ENCODE results near the gene DHX35. TPM values are rescaled to one million over a fixed set of nuclear protein-coding genes. Genes with fewer than 3 reads are reported as not detected.

The DHX35 gene
- total and polyA plus RNA-seq, 10 of the 15 experiments (the other 5 are each of a cell fraction or from before 2014, with no cell fraction given): 4.3 to 21.6 (median 14.9) TPM

GRCh38 chr20:39076958-39077357 is 114.8 kb downstream of the DHX35 start (continued):
- no peak for TF ChIP-seq CBX3 (IDR thresholded peaks at IDR 0.05; ENCODE audit: borderline replicate concordance, low read depth)
- TF ChIP-seq, protein P1, sequence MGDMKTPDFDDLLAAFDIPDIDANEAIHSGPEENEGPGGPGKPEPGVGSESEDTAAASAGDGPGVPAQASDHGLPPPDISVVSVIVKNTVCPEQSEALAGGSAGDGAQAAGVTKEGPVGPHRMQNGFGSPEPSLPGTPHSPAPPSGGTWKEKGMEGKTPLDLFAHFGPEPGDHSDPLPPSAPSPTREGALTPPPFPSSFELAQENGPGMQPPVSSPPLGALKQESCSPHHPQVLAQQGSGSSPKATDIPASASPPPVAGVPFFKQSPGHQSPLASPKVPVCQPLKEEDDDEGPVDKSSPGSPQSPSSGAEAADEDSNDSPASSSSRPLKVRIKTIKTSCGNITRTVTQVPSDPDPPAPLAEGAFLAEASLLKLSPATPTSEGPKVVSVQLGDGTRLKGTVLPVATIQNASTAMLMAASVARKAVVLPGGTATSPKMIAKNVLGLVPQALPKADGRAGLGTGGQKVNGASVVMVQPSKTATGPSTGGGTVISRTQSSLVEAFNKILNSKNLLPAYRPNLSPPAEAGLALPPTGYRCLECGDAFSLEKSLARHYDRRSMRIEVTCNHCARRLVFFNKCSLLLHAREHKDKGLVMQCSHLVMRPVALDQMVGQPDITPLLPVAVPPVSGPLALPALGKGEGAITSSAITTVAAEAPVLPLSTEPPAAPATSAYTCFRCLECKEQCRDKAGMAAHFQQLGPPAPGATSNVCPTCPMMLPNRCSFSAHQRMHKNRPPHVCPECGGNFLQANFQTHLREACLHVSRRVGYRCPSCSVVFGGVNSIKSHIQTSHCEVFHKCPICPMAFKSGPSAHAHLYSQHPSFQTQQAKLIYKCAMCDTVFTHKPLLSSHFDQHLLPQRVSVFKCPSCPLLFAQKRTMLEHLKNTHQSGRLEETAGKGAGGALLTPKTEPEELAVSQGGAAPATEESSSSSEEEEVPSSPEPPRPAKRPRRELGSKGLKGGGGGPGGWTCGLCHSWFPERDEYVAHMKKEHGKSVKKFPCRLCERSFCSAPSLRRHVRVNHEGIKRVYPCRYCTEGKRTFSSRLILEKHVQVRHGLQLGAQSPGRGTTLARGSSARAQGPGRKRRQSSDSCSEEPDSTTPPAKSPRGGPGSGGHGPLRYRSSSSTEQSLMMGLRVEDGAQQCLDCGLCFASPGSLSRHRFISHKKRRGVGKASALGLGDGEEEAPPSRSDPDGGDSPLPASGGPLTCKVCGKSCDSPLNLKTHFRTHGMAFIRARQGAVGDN (IDR thresholded peaks at IDR 0.05): no peak
- no peak for TF ChIP-seq CHD4 (IDR thresholded peaks at IDR 0.05)

- Histone ChIP-seq H2AFZ (ENCODE audit: control insufficient read depth, low read depth, low read length) (no peak overlapping the region), H3K79me2 (ENCODE audit: control insufficient read depth, insufficient read depth, low read length) (no peaks in the 10 kb centered on the region), H3K36me3 (ENCODE audit: control insufficient read depth in 2 of 2, insufficient read depth in 2 of 2, low read length in 1 of 2) (no peaks in the 10 kb centered on the region), H3K4me2 (ENCODE audit: control insufficient read depth, insufficient read depth) (no peak overlapping the region), H3K4me3 (no peak overlapping the region), H3K9me3 (replicated peaks; ENCODE audit: control insufficient read depth, insufficient read depth, low read length) (no peaks in the 10 kb centered on the region), H3K27ac (ENCODE audit: control insufficient read depth, insufficient read depth) (no peak overlapping the region), H3K9ac (ENCODE audit: control insufficient read depth, insufficient read depth, low read length) (no peak overlapping the region), H4K20me1 (ENCODE audit: control insufficient read depth, insufficient read depth) (no peaks in the 10 kb centered on the region; the same call in 1 of the 2 replicates), H3K27me3 (replicated peaks in 1 of 2; ENCODE audit: control insufficient read depth in 2 of 2, insufficient read depth in 2 of 2, low read length in 1 of 2) (peaks cover 0 to 5% of the 10 kb centered on the region in 2 experiments; a peak in 2 of 4 replicates), H3K4me1 (ENCODE audit: control insufficient read depth, insufficient read depth, low read length) (no peaks in the 10 kb centered on the region)
- no TSS peak for BruUV-seq (replicated peaks)
- WGBS (ENCODE audit: insufficient coverage, insufficient replicate concordance, low lambda C conversion rate, missing lambda C conversion rate): 95% methylated on average over 1 of the region's 1 CpG
- DNase-seq (ENCODE audit: low read depth, low spot score) (no peak), FAIRE-seq (no peak), ATAC-seq (no peak)
- intact Hi-C loops (cut with micrococcal nuclease; ENCODE audit: unreplicated experiment) (no loop called here), in situ Hi-C loops (cut with MboI) (no loop called here)
- ChIA-PET RAD21 (ENCODE audit: unreplicated experiment) (interaction anchor here (1.0 to 4.2 kb wide), 3 partner anchors 31 to 439 kb away, joined by 3 to 28 read pairs (median 3); no protein-coding TSS in a partner anchor), SMC1A (ENCODE audit: uncharacterized antibody, unreplicated experiment) (interaction anchor here (0.6 to 3.9 kb wide), 8 partner anchors 12 to 435 kb away, joined by 3 to 61 read pairs (median 4); no protein-coding TSS in a partner anchor), CTCF (interaction anchor here (0.7 to 6.2 kb wide), 19 partner anchors 9 to 447 kb away, joined by 3 to 152 read pairs (median 3); no protein-coding TSS in a partner anchor), POLR2A (interaction anchor here (0.9 kb wide), 1 partner anchor 31 kb away, joined by 3 read pairs; no protein-coding TSS in a partner anchor)
- TF ChIP-seq SPI1 (IDR thresholded peaks at IDR 0.05; ENCODE audit: borderline replicate concordance, insufficient read depth, low read depth, low read length) (no peak), MEF2A (IDR thresholded peaks at IDR 0.05; ENCODE audit: insufficient read depth, low read depth, low read length) (no peak), CUX1 (IDR thresholded peaks at IDR 0.05; ENCODE audit: insufficient replicate concordance, low read depth, low read length) (no peak), LARP7 (IDR thresholded peaks at IDR 0.05) (no peak)
- TF ChIP-seq, protein P2, sequence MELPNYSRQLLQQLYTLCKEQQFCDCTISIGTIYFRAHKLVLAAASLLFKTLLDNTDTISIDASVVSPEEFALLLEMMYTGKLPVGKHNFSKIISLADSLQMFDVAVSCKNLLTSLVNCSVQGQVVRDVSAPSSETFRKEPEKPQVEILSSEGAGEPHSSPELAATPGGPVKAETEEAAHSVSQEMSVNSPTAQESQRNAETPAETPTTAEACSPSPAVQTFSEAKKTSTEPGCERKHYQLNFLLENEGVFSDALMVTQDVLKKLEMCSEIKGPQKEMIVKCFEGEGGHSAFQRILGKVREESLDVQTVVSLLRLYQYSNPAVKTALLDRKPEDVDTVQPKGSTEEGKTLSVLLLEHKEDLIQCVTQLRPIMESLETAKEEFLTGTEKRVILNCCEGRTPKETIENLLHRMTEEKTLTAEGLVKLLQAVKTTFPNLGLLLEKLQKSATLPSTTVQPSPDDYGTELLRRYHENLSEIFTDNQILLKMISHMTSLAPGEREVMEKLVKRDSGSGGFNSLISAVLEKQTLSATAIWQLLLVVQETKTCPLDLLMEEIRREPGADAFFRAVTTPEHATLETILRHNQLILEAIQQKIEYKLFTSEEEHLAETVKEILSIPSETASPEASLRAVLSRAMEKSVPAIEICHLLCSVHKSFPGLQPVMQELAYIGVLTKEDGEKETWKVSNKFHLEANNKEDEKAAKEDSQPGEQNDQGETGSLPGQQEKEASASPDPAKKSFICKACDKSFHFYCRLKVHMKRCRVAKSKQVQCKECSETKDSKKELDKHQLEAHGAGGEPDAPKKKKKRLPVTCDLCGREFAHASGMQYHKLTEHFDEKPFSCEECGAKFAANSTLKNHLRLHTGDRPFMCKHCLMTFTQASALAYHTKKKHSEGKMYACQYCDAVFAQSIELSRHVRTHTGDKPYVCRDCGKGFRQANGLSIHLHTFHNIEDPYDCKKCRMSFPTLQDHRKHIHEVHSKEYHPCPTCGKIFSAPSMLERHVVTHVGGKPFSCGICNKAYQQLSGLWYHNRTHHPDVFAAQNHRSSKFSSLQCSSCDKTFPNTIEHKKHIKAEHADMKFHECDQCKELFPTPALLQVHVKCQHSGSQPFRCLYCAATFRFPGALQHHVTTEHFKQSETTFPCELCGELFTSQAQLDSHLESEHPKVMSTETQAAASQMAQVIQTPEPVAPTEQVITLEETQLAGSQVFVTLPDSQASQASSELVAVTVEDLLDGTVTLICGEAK (IDR thresholded peaks at IDR 0.05; ENCODE audit: borderline replicate concordance): no peak
These were observed 118.2 kb downstream of the DHX35 start for GRCh38 chr20:39080326-39080725.
